ENCODE results near the gene RIOX2.
"Not testable (repeated sequence)": the region's sequence is repeated elsewhere in the genome, so short reads cannot be mapped to it uniquely, and the experiment has no call there.

Gene RIOX2

DNA sequence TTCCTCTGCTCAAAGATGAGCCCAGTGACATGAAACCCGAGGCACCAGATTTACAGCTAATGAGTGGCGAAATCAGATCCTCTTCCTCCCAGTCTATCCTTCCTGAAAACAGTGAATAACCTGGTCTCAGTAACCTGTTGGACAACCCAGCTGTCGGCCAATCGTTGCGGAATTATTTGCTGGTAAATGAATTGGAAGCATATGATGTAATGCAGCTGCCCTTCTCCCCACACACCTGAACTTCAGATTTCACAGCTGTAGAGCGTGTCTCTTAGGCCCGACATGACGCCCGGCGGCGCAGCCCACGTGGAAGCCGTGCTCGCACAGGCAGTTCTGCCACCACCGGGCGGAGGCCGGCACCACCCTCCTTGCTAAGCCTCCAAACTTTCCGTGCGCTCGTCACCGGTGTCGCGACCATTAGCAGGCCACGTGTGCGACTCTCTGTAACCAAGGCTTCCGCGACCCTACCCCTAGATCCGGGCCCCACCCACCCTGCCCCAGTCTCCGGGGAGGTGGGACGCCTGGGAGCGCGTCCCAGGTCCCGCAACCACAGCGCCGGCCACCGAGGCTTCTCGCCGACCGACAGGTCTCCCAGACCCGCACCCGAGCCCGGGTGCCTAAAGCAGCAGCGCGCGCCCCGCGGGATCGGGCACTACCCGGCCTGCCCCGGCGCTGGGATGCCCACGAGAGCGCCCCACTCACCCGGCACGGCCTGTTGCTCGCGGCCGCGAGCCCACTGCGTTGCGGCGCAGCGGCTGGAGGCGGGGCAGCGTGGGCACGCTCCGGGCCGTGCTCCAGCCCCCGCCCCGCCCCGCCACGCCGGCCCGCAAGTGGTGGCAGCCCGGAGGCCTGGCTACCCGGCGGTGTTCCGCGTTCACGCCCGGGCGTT lies at the start of gene RIOX2:
TSS of gene RIOX2 (minus strand) at position 753 of the 889 bp plus-strand sequence. CDS start 4,838 bp downstream, outside the sequence.
- intact Hi-C loops (cut with micrococcal nuclease) = loop anchor here (5.0 kb wide), 2 partner anchors 40 to 150 kb away; partner anchors contain the start of gene CRYBG3
- Mint-ChIP-seq H3K27me3 (no peaks in the 10 kb centered on the region), H3K9me3 (no peaks in the 10 kb centered on the region), H3K27ac (peak within 1 kb of the TSS; percentile 67), H3K4me3 (peak within 1 kb of the TSS; percentile 79), H3K36me3 (ENCODE audit: low read depth) (peaks cover 8% of the 10 kb centered on the region), H3K4me1 (ENCODE audit: low read depth) (peaks cover 57% of the 10 kb centered on the region)

- no peak overlapping the region for H3K27ac Mint-ChIP-seq
- peaks cover 5% of the 10 kb centered on the region for H3K4me1 Mint-ChIP-seq (ENCODE audit: low read depth)
- intact Hi-C loops (cut with micrococcal nuclease) = no loop called here
- no peaks in the 10 kb centered on the region for H3K27me3 Mint-ChIP-seq
- no peaks in the 10 kb centered on the region for H3K9me3 Mint-ChIP-seq
- H3K4me3 Mint-ChIP-seq = no peak overlapping the region
- H3K36me3 Mint-ChIP-seq (ENCODE audit: low read depth) = no peaks in the 10 kb centered on the region
Observed at GRCh38 chr3:98020412-98020811, 48.2 kb upstream of the RIOX2 start.

- Mint-ChIP-seq H3K4me3 (no peak overlapping the region), H3K27ac (no peak overlapping the region), H3K36me3 (ENCODE audit: low read depth) (no peaks in the 10 kb centered on the region), H3K4me1 (ENCODE audit: low read depth) (peaks cover 17% of the 10 kb centered on the region), H3K27me3 (no peaks in the 10 kb centered on the region), H3K9me3 (no peaks in the 10 kb centered on the region)
- intact Hi-C loops (cut with micrococcal nuclease) = no loop called here
Observed at GRCh38 chr3:98018301-98018700, 46.1 kb upstream of the RIOX2 start.

GRCh38 chr3:98014268-98014585 lies 42.0 kb upstream of the RIOX2 start:
- Mint-ChIP-seq H3K27me3 (no peaks in the 10 kb centered on the region), H3K4me3 (no peak overlapping the region)

GRCh38 chr3:98013411-98014267 lies 41.4 kb upstream of the RIOX2 start:
- peaks cover 26% of the 10 kb centered on the region for H3K4me1 Mint-ChIP-seq (ENCODE audit: low read depth)
- H3K9me3 Mint-ChIP-seq = no peaks in the 10 kb centered on the region
- H3K4me3 Mint-ChIP-seq = peak overlapping the region; percentile 2
- no peaks in the 10 kb centered on the region for H3K36me3 Mint-ChIP-seq (ENCODE audit: low read depth)
- no peaks in the 10 kb centered on the region for H3K27me3 Mint-ChIP-seq
- intact Hi-C loops (cut with micrococcal nuclease) = loop anchor here (5.0 kb wide), 2 partner anchors 41 to 111 kb away; partner anchors contain the start of gene RIOX2
- peak overlapping the region; percentile 78 for H3K27ac Mint-ChIP-seq

More at GRCh38 chr3:98014268-98014585, 42.0 kb upstream of the RIOX2 start:
- Mint-ChIP-seq H3K27ac (peak overlapping the region; percentile 78), H3K4me1 (ENCODE audit: low read depth) (peaks cover 26% of the 10 kb centered on the region), H3K36me3 (ENCODE audit: low read depth) (no peaks in the 10 kb centered on the region), H3K9me3 (no peaks in the 10 kb centered on the region)
- intact Hi-C loops (cut with micrococcal nuclease) = loop anchor here (5.0 kb wide), 2 partner anchors 42 to 112 kb away; partner anchors contain the start of gene RIOX2

- Mint-ChIP-seq H3K27me3 (no peaks in the 10 kb centered on the region), H3K9me3 (no peaks in the 10 kb centered on the region), H3K27ac (peak overlapping the region; percentile 67), H3K4me3 (no peak overlapping the region), H3K36me3 (ENCODE audit: low read depth) (no peaks in the 10 kb centered on the region), H3K4me1 (ENCODE audit: low read depth) (peaks cover 26% of the 10 kb centered on the region)
- intact Hi-C loops (cut with micrococcal nuclease) = loop anchor here (5.0 kb wide), 2 partner anchors 41 to 111 kb away; partner anchors contain the start of gene RIOX2
Observed at GRCh38 chr3:98012979-98013378, 40.7 kb upstream of the RIOX2 start.

DNA sequence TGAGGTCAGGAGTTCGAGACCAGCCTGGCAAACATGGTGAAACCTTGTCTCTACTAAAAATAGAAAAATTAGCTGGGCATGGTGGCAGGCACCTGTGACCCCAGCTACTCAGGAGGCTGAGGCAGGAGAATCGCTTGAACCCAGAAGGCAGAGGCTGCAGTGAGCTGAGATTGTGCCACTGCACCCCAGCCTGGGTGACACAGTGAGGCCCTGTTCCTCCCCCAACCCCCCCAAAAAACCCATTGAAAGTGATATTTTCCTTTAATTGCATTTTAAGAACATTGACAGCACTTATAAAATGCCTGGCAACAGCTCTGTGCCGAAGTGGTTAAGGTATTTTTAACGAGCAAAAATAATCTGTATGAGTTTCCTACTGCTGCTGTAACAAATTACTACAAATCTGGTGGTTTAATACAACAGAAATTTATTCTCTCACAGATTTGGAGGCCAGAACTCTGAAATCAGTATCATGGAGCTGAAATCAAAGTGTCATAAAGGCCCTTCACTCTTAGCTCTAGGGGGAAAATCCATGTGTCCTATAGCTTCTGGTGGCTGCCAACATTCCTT lies 38.7 kb upstream of the RIOX2 start:
- peaks cover 26% of the 10 kb centered on the region for H3K4me1 Mint-ChIP-seq (ENCODE audit: low read depth)
- not testable (repeated sequence) for H3K36me3 Mint-ChIP-seq (ENCODE audit: low read depth); H3K9me3 Mint-ChIP-seq; H3K27me3 Mint-ChIP-seq; H3K4me3 Mint-ChIP-seq; H3K27ac Mint-ChIP-seq
- intact Hi-C loops (cut with micrococcal nuclease) = loop anchor here (5.0 kb wide), 2 partner anchors 39 to 109 kb away; partner anchors contain the start of gene RIOX2

DNA sequence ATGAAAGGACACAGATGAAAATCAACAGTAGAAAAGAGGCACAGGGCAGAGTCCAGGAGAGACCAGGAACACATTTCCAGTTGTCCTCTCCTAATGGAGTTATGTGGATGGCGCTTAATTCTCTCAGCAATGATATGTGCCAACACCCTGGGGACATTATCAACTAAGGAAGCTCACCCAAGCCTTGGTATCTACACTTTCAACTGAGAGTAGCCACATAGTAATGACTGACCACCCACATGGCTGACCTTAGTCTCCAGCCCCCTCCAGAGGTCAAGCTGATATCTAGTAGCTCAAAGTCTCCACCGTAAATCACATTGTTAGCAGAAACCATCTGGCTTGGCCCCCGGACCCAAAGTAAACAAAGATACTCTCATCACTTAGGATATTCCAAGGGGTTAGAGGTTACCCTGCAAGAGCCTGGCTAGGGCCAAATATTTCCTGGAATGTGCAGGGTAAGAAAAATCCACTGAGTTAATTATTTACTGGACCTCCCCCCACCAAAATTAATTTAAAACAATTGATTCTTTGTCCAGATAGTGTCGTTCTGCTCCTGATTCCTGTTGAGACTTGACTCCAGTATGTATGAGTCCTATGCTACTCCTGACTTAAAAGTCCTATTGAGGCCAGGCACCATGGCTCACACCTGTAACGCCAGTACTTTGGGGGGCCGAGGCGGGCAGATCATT lies 38.1 kb upstream of the RIOX2 start:
- H3K9me3 Mint-ChIP-seq = no peaks in the 10 kb centered on the region
- no peaks in the 10 kb centered on the region for H3K27me3 Mint-ChIP-seq
- no peak overlapping the region for H3K4me3 Mint-ChIP-seq
- intact Hi-C loops (cut with micrococcal nuclease) = loop anchor here (5.0 kb wide), 2 partner anchors 38 to 108 kb away; partner anchors contain the start of gene RIOX2
- no peaks in the 10 kb centered on the region for H3K36me3 Mint-ChIP-seq (ENCODE audit: low read depth)
- no peak overlapping the region for H3K27ac Mint-ChIP-seq
- H3K4me1 Mint-ChIP-seq (ENCODE audit: low read depth) = peaks cover 26% of the 10 kb centered on the region

- Mint-ChIP-seq H3K4me3 (no peak overlapping the region), H3K9me3 (no peaks in the 10 kb centered on the region), H3K4me1 (ENCODE audit: low read depth) (peaks cover 20% of the 10 kb centered on the region), H3K36me3 (ENCODE audit: low read depth) (no peaks in the 10 kb centered on the region), H3K27me3 (no peaks in the 10 kb centered on the region), H3K27ac (no peak overlapping the region)
- intact Hi-C loops (cut with micrococcal nuclease) = no loop called here
Observed at GRCh38 chr3:98008855-98009254, 36.6 kb upstream of the RIOX2 start.

DNA sequence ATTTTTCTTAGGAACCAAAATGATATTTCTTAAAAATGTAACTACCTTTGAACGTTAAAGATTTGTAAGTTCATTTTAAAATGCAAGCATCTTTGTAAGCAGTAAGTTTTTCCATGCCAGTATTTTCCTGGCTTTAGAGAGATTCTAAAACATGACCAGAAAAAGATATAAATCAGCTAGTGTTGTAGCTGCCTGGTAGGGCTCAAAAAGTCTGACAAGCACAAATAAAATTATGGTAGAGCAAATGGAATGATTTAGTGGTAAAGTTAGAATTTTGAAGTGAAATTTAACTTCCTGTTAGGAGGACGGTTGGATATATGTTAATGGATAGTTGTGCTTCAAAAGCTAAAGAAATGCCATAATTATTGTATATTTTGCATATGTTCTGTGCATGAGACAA lies 33.2 kb upstream of the RIOX2 start:
- Mint-ChIP-seq H3K9me3 (no peaks in the 10 kb centered on the region), H3K36me3 (ENCODE audit: low read depth) (no peaks in the 10 kb centered on the region), H3K27ac (no peak overlapping the region), H3K4me3 (no peak overlapping the region), H3K4me1 (ENCODE audit: low read depth) (peaks cover 7% of the 10 kb centered on the region), H3K27me3 (no peaks in the 10 kb centered on the region)
- intact Hi-C loops (cut with micrococcal nuclease) = no loop called here

GRCh38 chr3:98004721-98005120 lies 32.5 kb upstream of the RIOX2 start:
- intact Hi-C loops (cut with micrococcal nuclease) = no loop called here
- Mint-ChIP-seq H3K4me1 (ENCODE audit: low read depth) (peaks cover 7% of the 10 kb centered on the region), H3K27ac (no peak overlapping the region)

DNA sequence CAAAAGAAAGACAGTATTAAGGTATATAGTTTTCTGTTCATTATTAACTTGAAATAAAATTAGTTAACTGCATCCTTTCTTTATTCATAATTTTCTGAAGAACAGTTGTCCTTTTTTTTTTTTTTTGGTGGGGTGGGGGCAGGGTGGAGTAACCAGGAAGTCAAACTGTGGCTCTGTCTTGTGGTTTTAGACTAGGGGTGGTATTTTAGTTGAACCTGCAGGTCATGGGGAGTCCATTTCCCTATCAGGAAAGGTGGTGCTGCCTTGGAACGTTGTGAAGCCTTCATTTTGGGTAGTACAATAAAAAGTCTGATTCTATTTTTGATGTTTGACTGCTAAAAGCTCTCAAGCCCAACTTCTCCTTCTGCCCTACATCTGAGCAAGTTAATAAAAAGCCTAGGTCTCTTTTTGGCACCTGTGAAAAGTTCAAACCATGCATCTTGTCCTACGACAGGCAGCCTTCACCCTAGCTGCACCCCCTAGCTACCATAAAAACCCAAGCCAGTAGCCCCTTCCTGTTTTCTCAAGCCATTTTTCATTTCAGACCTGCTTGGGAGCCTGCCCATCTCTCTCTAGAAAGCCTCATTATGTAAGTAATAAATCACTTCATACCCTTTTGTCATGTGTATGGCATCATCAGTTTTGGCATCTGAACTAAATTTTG lies 31.2 kb upstream of the RIOX2 start:
- H3K27ac Mint-ChIP-seq = no peak overlapping the region
- H3K27me3 Mint-ChIP-seq = no peaks in the 10 kb centered on the region
- intact Hi-C loops (cut with micrococcal nuclease) = no loop called here
- no peak overlapping the region for H3K4me3 Mint-ChIP-seq
- H3K4me1 Mint-ChIP-seq (ENCODE audit: low read depth) = peaks cover 7% of the 10 kb centered on the region
- H3K9me3 Mint-ChIP-seq = no peaks in the 10 kb centered on the region
- no peaks in the 10 kb centered on the region for H3K36me3 Mint-ChIP-seq (ENCODE audit: low read depth)

More at GRCh38 chr3:98004721-98005120, 32.5 kb upstream of the RIOX2 start:
- Mint-ChIP-seq H3K27me3 (no peaks in the 10 kb centered on the region), H3K4me3 (no peak overlapping the region), H3K9me3 (no peaks in the 10 kb centered on the region), H3K36me3 (ENCODE audit: low read depth) (no peaks in the 10 kb centered on the region)

DNA sequence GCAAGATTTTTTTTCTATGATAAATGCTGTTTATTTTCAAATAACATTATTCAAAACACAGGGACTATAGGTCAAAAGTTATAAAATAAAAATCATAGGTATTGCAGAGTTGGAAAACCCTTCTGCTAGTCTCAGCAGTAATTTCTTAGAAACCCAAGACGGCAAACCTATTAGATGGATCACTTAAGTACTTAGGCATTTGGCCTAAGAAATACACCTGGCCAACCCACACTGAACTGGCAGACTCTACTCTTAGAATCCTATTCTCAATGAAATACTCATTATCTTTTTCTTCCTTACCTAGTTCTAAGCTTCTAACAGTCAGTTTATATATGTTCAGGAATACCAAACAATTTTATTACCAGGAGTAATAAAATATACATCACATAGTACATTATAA lies 30.5 kb upstream of the RIOX2 start:
- no peaks in the 10 kb centered on the region for H3K27me3 Mint-ChIP-seq
- intact Hi-C loops (cut with micrococcal nuclease) = no loop called here
- H3K4me1 Mint-ChIP-seq (ENCODE audit: low read depth) = peaks cover 7% of the 10 kb centered on the region
- no peaks in the 10 kb centered on the region for H3K9me3 Mint-ChIP-seq
- no peaks in the 10 kb centered on the region for H3K36me3 Mint-ChIP-seq (ENCODE audit: low read depth)
- no peak overlapping the region for H3K4me3 Mint-ChIP-seq
- no peak overlapping the region for H3K27ac Mint-ChIP-seq

All from dendritic cell treated with granulocyte-macrophage colony-stimulating factor and Interleukin-4, amounts not matched to agents 40 ng/mL and 50 ng/mL, for 4 days (primary cell).